ENCODE data around the gene C17orf107.

C17orf107 gene

DNA sequence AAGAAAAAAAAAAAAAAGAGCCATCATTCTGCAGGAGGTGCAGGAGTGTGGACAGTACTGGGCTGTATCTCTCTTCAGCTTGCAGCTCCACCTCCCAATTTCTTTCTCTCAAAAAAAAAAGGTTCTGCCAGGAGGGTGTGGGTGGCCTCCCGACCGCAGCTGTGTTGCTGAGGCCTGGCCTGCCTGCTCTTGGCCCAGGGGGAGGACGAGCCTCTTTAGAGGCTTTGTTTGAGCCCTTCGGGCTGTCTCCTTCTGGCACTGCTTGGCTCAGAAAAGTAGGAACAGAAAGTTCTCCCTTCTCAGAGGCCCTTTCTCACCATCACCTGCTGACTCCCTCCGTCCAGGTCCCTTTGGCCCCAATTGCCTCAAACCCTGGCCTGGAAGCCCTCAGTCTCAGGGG, 22.2 kb upstream of the C17orf107 start:
- DNase-seq (ENCODE audit: low read depth) = no peak

DNA sequence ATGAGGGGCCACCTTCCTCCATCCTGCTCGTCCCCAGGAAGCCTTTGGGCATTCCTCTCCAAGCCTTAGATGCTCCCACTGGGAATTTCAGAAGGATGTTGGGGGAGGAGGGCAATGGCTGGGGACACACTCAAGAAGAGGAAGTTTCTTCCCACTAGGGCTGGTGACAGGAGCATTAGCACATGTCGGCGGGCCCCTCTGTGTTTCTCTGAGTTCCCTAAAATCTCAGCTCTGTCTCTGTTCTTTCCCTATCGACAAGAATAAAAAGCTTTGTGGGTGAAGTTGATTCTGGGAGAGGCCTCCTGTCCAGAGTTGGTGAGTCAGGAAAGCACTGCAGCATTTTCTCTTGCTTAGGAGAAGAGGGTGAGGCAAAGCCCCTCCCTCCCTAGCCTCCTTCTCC, 19.7 kb upstream of the C17orf107 start:
- DNase-seq (ENCODE audit: low read depth) = no peak

DNA sequence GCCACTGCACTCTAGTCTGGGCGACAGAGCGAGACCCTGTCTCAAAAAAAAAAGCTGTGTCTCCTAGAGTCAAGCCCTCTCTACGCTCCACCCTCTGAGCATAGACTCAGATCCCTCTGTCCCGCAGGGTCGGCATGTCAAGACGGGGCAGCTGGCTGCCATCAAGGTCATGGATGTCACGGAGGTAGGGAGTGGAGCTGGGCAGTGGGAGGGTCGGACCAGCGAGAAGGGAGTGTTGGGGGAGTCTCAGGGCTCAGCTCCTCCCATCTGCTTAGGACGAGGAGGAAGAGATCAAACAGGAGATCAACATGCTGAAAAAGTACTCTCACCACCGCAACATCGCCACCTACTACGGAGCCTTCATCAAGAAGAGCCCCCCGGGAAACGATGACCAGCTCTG, 18.5 kb upstream of the C17orf107 start:
- DNase-seq (ENCODE audit: low read depth) = no peak

GRCh38 chr17:4881761-4882555, 17.4 kb upstream of the C17orf107 start:
- no peak for DNase-seq (ENCODE audit: low read depth)

DNA sequence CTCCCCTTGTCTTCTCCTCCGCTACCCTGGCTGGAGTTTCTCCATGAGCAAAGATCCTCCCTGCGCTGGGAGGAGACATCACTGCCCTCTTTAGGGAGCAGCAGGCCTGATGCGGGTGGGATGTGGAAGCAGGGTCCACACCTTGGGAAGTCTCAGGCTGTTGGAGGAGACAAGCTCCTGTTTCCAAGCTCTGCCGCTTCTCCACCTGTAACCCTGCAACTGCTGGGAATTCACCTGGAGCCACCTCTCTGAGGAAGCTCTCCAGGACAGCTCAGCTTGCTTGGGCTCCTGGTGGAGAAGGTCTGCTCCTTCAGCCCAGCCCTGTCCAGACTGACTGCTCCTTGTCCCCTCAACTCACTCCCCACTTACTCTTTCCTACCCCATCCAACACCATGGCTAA, 14.8 kb upstream of the C17orf107 start:
- DNase-seq (ENCODE audit: low read depth) = no peak

GRCh38 chr17:4886830-4887229, 12.5 kb upstream of the C17orf107 start:
- DNase-seq (ENCODE audit: low read depth) = no peak

DNA sequence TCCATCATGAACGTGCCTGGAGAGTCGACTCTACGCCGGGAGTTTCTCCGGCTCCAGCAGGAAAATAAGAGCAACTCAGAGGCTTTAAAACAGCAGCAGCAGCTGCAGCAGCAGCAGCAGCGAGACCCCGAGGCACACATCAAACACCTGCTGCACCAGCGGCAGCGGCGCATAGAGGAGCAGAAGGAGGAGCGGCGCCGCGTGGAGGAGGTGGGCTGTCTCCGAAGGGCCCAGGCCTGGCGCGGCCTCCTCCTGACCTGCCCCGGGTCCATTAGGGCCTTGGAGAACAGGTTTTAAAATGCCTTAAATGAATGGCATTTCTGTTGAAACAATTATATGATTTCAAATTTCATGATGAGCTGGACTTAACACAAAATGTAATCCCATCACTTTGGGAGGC, 11.8 kb upstream of the C17orf107 start:
- no peak for DNase-seq (ENCODE audit: low read depth)

GRCh38 chr17:4891411-4892410, 7.6 kb upstream of the C17orf107 start:
- DNase-seq (ENCODE audit: low read depth) = no peak

DNA sequence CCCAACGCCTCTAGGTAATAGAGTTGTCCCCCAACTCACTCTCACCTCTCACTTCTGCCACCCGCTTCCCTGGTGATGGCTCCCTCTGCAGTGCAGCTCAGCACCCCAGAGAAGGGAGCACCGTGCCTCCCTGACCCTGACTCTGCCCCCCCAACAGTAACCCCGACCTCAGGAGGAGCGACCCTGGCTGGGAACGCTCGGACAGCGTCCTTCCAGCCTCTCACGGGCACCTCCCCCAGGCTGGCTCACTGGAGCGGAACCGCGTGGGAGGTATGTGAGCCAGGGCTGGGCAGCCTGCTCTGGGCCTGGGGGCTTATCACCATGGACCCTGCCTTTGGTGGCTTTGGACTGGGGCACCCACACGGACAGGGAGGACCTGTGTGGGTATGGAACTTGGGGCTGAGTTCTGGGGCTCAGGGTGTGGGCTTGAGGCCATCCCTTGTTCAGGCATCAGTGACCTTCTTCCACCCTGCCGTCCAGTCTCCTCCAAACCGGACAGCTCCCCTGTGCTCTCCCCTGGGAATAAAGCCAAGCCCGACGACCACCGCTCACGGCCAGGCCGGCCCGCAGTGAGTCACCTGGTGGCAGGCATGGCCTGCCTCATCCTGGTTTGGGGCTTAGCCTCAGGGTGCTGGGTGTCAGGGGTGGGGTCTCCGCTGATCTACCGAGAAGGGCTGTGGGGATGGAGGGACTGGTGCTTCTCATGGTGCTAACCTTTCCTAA, 6.7 kb upstream of the C17orf107 start:
- DNase-seq (ENCODE audit: low read depth) = no peak

GRCh38 chr17:4893272-4893671, 6.1 kb upstream of the C17orf107 start:
- no peak for DNase-seq (ENCODE audit: low read depth)

DNA sequence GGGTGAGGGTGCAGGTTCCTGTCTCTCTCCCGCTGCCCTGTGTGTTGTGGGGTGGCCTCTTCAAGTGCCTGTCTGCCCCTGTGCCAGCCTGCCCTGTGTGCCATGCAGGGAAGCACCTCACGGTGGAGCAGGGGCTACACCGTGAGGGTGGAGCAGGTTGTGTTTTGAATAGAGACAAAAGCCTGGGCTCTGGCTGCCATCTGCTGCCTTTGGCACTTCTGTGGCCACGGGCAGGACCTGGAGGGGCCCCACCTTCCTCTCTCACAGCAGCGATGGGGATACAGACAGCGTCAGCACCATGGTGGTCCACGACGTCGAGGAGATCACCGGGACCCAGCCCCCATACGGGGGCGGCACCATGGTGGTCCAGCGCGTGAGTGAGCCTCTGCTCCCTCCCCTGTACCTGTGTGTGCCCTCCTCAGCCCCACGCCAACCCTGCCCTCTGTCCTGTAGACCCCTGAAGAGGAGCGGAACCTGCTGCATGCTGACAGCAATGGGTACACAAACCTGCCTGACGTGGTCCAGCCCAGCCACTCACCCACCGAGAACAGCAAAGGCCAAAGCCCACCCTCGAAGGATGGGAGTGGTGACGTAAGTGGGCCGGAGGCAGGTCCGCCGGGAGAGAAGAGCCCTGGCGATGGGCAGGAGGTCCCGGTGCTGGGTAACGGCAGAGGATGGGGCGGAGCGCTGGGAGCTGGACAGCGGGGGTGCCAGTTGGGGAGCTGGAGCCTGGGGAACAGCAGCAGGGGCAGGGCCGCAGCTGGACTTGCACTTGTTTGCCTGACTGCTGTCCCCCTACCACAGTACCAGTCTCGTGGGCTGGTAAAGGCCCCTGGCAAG, 5.4 kb upstream of the C17orf107 start:
- DNase-seq (ENCODE audit: low read depth) = no peak

GRCh38 chr17:4895121-4895520, 4.2 kb upstream of the C17orf107 start:
- no peak for DNase-seq (ENCODE audit: low read depth)

- DNase-seq (ENCODE audit: low read depth) = no peak
These were observed 3.5 kb upstream of the C17orf107 start for GRCh38 chr17:4895657-4896331.

GRCh38 chr17:4896332-4897197, 2.8 kb upstream of the C17orf107 start:
- DNase-seq (ENCODE audit: low read depth) = no peak

DNA sequence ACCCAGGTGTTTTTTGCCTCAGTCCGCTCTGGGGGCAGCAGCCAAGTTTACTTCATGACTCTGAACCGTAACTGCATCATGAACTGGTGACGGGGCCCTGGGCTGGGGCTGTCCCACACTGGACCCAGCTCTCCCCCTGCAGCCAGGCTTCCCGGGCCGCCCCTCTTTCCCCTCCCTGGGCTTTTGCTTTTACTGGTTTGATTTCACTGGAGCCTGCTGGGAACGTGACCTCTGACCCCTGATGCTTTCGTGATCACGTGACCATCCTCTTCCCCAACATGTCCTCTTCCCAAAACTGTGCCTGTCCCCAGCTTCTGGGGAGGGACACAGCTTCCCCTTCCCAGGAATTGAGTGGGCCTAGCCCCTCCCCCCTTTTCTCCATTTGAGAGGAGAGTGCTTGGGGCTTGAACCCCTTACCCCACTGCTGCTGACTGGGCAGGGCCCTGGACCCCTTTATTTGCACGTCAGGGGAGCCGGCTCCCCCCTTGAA, 2.1 kb upstream of the C17orf107 start:
- no peak for DNase-seq (ENCODE audit: low read depth)

GRCh38 chr17:4897785-4898184, 1.6 kb upstream of the C17orf107 start:
- no peak for DNase-seq (ENCODE audit: low read depth)

- no peak for DNase-seq (ENCODE audit: low read depth)
These were observed 985 bp upstream of the C17orf107 start for GRCh38 chr17:4898351-4898750.

- no peak for DNase-seq (ENCODE audit: low read depth)
These were observed 409 bp upstream of the C17orf107 start for GRCh38 chr17:4898927-4899326.

- DNase-seq (ENCODE audit: low read depth) = no peak
These were observed 1.1 kb downstream of the C17orf107 start for GRCh38 chr17:4900231-4901107.

Measured in fibroblast of the conjunctiva (primary cell).